HL-60 (cell line): ENCODE data around the gene CLPTM1L.

Experiments used
- DNase-seq, 2 experiments: peaks; one replicate each; pipeline ENCODE4 v3.0.0-alpha.2; 2010 to 2020; ENCODE audit warnings: low read depth in 1 of 2, low spot score in 1 of 2
- H3K27ac ChIP-seq: fragments of 250-450 bp; sonication (Bioruptor Pico); replicated peaks from 2 replicates; pipeline ENCODE4 v1.5.1; 2020; ENCODE audit warnings: mild to moderate bottlenecking, moderate library complexity
- H3K27me3 ChIP-seq: fragments of 250-450 bp; sonication (Bioruptor Pico); 2 replicates; pipeline ENCODE4 v1.5.1; 2021; ENCODE audit warnings: mild to moderate bottlenecking, moderate library complexity; ENCODE audit not compliant: insufficient read depth, poor library complexity, severe bottlenecking
- H3K4me3 ChIP-seq: replicated peaks from 2 replicates; pipeline ENCODE4 v1.5.1; 2011; ENCODE audit warnings: mild to moderate bottlenecking, control low read depth, low read length; ENCODE audit not compliant: insufficient read depth
- GABPA ChIP-seq: IDR thresholded peaks from 2 replicates; pipeline ENCODE4 v1.6.1; 2012; ENCODE audit warnings: low read depth
- POLR2AphosphoS5 ChIP-seq: IDR thresholded peaks from 2 replicates; pipeline ENCODE4 v1.6.1; 2012; ENCODE audit warnings: low read depth
- SPI1 ChIP-seq: IDR thresholded peaks from 2 replicates; pipeline ENCODE4 v1.6.1; 2012; ENCODE audit warnings: low read depth, mild to moderate bottlenecking, borderline replicate concordance
- TF ChIP-seq, protein P1 (sequence below): IDR thresholded peaks from one replicate; pipeline ENCODE4 v1.5.1; 2011; ENCODE audit warnings: low read length, control low read depth, inconsistent platforms; ENCODE audit not compliant: insufficient read depth
- TF ChIP-seq, protein P2 (sequence below): IDR thresholded peaks from 2 replicates; pipeline ENCODE4 v1.6.1; 2012; ENCODE audit warnings: low read depth; ENCODE audit not compliant: insufficient replicate concordance

The CLPTM1L gene

GRCh38 chr5:1368236-1368635 lies 23.3 kb upstream of the CLPTM1L start:
- no peak for DNase-seq
- Histone ChIP-seq H3K4me3 (no peak overlapping the region), H3K27me3 (peaks cover 6% of the 10 kb centered on the region), H3K27ac (no peak overlapping the region)
- TF ChIP-seq, protein P1, sequence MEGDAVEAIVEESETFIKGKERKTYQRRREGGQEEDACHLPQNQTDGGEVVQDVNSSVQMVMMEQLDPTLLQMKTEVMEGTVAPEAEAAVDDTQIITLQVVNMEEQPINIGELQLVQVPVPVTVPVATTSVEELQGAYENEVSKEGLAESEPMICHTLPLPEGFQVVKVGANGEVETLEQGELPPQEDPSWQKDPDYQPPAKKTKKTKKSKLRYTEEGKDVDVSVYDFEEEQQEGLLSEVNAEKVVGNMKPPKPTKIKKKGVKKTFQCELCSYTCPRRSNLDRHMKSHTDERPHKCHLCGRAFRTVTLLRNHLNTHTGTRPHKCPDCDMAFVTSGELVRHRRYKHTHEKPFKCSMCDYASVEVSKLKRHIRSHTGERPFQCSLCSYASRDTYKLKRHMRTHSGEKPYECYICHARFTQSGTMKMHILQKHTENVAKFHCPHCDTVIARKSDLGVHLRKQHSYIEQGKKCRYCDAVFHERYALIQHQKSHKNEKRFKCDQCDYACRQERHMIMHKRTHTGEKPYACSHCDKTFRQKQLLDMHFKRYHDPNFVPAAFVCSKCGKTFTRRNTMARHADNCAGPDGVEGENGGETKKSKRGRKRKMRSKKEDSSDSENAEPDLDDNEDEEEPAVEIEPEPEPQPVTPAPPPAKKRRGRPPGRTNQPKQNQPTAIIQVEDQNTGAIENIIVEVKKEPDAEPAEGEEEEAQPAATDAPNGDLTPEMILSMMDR, result no peak
- TF ChIP-seq POLR2AphosphoS5, result no peak
- TF ChIP-seq, protein P2, sequence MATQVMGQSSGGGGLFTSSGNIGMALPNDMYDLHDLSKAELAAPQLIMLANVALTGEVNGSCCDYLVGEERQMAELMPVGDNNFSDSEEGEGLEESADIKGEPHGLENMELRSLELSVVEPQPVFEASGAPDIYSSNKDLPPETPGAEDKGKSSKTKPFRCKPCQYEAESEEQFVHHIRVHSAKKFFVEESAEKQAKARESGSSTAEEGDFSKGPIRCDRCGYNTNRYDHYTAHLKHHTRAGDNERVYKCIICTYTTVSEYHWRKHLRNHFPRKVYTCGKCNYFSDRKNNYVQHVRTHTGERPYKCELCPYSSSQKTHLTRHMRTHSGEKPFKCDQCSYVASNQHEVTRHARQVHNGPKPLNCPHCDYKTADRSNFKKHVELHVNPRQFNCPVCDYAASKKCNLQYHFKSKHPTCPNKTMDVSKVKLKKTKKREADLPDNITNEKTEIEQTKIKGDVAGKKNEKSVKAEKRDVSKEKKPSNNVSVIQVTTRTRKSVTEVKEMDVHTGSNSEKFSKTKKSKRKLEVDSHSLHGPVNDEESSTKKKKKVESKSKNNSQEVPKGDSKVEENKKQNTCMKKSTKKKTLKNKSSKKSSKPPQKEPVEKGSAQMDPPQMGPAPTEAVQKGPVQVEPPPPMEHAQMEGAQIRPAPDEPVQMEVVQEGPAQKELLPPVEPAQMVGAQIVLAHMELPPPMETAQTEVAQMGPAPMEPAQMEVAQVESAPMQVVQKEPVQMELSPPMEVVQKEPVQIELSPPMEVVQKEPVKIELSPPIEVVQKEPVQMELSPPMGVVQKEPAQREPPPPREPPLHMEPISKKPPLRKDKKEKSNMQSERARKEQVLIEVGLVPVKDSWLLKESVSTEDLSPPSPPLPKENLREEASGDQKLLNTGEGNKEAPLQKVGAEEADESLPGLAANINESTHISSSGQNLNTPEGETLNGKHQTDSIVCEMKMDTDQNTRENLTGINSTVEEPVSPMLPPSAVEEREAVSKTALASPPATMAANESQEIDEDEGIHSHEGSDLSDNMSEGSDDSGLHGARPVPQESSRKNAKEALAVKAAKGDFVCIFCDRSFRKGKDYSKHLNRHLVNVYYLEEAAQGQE, result no peak
- no peak for TF ChIP-seq GABPA
- TF ChIP-seq SPI1, result no peak

DNA sequence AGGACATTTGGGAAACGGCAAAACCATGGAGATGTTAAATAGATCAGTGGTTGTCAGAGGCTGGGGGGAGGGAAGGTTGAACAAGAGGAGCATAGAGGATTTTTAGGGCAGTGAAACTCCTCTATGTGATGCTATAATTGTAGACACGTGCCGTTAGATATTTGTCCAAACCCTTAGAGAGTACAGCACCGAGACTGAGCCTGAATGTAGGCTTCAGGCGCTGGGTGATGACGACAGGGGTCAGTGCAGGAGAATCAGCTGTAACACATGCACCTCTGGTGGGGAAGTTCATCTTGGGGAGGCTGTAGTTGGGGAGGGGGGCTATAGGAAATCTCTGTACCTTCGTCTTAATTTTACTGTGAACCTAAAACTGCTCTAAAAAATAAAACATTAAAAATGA lies 22.2 kb upstream of the CLPTM1L start:
- no peak overlapping the region for H3K27ac ChIP-seq
- H3K4me3 ChIP-seq, result no peak overlapping the region
- no peak for TF ChIP-seq SPI1
- TF ChIP-seq, protein P1, result no peak
- no peak for TF ChIP-seq GABPA
- TF ChIP-seq, protein P2, result no peak
- no peak for DNase-seq
- H3K27me3 ChIP-seq, result peaks cover 9% of the 10 kb centered on the region

- TF ChIP-seq, protein P1, result no peak
- TF ChIP-seq GABPA (no peak), SPI1 (no peak), POLR2AphosphoS5 (no peak)
- TF ChIP-seq, protein P2, result no peak
- no peak for DNase-seq
- Histone ChIP-seq H3K27me3 (peaks cover 10% of the 10 kb centered on the region), H3K27ac (no peak overlapping the region), H3K4me3 (no peak overlapping the region)
Observed at GRCh38 chr5:1366514-1366913, 21.6 kb upstream of the CLPTM1L start.
